GM19043 (cell line): ENCODE results near the gene MYH13.

Experiments
- ATAC-seq: cut with Tn5 transposase; IDR thresholded peaks from one replicate; pipeline ENCODE4 v1.9.1; 2021; ENCODE audit warnings: low read depth; ENCODE audit not compliant: unreplicated experiment

MYH13 gene

DNA sequence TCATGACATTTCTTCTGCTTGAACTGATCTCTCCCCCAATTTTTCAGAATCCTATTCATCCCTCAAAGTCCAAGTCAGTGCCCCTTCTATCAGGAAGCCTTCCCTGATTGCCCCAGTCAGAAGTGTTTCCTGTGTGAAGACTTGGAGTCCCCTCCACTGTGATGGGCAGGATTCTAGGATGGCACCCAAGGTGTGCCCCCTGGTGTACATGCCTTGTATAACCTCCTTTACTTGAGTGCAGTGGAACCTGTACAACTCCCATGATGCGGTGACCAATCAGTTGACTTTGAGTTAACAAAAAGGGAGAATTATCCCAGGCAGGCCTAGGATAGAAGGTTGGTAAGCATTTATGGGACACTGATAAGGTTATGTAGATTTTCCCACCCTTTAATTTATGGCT lies 23.4 kb downstream of the MYH13 start:
- no peak for ATAC-seq

DNA sequence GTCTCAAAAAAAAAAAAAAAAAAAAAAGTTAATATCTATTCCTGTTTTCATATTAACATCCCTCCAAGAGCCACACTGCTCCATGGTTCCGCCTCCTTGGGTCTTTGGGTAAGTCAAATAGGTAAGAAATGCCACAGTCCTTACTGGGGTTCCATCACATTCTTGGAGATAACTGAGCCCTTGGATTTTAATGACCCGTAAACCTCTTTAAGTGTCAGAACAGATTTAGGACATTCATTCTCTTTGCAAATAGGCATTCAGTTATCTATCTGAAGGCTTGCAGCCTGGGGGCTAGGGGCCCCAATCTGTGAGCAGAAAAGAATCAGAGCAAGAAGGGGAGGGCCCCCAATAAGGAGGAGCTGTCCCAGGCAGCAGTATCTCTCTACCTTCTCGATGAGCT lies 28.0 kb downstream of the MYH13 start:
- ATAC-seq, result no peak

DNA sequence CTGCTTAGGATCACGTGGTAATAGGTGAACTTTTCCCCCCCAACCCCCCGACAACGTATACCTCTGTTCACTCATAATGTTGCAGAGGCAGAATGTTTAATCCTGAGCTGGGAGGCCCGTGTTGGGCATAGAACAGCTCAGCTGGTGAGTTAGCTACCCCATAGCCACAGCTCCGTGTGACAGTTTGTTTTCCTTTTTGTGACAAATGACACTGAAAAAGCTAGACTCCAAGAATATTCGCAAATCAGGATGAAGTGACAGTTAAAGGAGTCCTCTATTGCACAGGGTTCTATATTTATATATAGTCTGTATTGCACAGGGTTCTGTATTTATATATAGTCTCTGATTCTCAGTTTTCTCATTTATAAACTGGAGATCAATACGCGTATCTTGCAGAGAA lies 33.8 kb downstream of the MYH13 start:
- no peak for ATAC-seq

DNA sequence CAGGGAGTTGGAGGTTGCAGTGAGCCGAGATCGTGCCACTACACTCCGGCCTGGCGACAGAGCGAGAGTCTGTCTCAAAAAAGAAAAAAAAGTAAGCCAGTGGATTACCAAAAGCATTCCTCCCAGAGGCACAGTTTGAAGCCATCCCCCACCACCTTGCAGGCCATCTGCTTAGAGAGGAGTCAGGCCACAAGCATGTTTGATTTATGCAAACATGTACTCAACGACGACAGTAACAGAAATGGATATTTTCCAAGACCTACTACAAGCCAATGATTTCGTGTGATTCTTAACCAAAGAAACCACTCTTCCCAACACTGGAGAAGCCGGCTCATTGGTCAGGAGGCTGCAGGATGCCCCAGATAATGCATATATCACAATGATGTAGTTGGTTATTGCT lies 34.8 kb downstream of the MYH13 start:
- no peak for ATAC-seq

DNA sequence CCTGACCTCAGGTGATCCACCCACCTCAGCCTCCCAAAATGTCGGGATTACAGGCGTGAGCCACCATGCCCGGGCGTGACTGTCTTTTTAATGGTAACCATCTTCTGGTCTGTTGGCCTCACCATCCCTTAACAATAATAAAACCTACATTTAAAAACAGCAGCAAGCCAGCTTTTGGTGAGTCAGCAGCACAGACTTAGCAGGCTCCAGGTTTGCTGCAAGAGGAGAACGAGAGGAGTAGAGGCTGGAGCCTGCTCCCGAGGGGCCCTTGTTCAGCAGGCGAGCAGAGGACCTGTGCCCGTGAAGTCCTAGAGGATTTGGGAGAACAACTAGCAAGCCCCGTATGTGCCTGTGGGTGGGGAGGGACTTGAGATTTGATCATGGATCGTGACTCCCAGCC lies 35.7 kb downstream of the MYH13 start:
- ATAC-seq, result no peak

DNA sequence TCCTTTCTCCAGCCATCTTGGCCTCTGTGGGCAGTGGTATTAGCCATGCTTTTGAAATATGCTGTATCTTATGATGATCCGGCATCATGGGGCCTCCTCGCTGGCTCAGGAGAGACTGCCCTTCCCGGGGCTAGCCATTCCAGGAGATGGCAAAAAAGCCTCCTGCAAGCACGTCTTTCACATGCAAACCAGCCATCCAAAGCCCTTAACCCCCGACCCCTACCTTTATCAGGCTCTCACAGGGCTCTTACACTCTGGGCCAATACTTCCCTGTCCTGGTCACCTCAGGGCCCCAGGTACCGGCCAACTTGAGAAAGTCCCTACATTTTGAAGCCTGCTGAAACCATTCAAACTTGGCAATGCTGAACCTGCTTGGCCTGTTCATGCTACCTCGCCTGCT lies 36.4 kb downstream of the MYH13 start:
- ATAC-seq, result no peak

DNA sequence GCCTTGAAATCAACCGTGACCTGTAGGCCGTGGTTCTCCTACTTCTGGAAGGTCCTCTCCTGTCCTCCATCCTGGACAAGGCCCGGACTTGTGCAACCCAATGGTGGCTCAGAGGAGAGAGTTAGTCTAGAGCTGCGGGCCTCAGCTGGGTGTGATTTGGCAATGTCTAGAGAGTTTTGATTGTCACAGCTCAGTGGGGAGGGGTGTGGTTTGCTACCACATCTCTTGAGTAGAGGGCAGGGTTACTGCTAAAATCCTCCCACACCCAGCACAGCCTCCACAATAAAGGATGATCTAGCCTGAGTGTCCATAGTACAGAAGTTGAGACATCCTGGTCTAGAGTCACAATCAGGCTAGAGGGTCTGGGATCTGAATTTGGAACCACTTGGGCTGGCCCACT lies 40.3 kb downstream of the MYH13 start:
- ATAC-seq, result no peak

DNA sequence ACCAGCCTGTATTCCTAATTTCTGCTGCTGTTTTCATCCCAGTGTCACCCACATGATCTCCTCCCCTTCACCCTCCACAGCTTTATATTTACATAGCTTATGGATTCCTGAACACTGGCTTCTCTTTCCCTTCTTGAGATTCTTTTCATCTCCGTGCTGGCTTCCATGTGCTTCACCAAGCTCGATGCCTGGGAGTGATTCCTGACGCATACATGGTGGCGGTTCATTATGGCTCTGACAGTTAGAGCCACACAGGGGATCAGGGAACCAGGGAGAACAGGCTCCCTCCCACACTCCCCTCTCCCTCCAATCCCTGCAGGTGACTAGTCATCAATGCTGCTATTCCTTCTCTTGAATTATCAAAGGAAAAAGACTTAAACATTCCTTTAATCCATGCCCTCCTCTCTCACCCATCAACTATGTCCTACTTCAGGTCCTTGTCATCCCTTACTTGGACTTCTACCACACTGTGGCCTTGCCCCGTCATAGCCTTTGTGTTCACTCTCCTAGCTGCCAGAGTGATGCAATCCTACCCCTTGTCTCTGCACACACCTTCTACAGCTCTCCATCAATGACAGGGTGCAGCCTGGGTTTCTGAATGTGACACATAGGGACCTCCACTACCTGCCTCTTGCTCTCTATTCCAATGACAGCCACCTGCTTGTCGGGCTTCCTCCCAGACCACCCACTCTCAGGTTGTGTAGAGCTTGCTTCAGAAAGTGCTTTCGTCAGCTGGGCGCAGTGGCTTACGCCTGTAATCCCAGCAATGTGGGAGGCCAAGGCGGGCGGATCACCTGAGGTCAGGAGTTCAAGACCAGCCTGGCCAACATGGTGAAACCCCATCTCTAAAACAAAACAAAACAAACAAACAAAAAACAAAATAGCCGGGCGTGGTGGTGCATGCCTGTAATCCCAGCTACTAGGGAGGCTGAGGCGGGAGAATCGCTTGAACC lies 43.6 kb downstream of the MYH13 start:
- no peak for ATAC-seq

DNA sequence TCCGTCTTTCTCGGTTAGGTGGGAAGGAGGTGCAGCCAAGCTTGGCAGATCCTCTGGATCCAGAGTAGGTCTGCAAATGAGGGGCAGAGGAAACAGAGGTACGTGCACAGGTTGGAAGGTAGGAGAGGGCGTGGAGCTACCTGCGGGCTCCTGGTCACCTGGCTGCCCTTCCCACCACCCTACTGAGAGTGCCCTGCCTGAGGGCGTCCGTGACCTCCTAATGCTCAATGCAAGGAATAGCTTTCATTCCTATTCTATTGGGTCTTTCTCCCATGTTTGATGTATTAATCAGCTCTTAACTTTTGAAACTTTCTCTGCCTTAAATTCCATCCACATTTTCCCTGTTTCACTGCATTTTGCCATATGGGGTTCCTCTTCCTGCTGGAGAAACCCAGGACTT lies 44.6 kb downstream of the MYH13 start:
- no peak for ATAC-seq

DNA sequence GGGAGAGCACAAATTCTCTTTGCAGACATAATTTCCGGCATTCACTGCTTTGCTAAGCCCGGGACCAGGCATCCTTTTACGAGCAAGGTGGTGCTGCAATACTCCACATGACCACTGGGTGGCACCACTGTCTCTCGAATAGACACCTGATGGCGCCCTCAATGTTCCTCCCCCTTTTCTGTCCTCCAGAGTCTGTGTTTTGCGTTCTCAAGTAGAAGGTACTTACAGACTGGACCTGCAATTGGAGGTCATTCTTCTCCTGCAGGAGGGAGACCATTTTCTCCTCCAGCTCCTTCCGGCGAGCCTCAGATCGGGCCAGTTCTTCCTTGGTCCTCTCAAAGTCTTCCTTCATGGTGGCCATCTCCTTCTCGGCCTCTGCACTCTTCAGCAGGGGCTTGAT lies 45.2 kb downstream of the MYH13 start:
- no peak for ATAC-seq

DNA sequence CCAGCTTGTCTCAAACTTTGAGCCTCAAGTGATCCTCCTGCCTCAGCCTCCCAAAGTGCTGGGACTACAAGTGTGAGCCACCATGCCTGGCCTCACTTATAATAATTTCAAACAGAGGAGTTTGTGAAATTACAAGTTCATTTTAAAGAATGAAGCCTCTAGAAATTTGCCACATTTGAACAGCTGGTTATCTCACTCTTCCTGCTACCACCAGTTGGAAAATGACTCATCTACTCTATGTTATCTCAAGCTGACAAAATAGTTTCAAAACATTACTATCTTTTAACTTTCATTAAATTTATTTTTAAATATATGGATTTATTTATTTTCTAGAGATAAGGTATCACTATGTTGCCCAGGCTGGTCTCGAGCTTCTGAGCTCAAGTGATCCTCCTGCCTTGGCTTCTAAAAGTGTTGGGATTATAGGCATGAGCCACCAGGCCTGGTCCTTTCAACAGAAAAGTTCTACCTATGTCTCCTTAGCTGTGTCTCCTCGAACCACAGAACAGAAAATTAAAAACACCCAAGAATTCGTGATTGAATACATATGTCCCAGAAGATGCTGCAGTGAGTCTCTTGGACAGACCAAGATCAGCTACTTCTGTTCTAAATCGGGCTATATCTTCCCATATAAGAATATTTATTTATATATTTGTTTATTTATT lies 47.6 kb downstream of the MYH13 start:
- no peak for ATAC-seq

DNA sequence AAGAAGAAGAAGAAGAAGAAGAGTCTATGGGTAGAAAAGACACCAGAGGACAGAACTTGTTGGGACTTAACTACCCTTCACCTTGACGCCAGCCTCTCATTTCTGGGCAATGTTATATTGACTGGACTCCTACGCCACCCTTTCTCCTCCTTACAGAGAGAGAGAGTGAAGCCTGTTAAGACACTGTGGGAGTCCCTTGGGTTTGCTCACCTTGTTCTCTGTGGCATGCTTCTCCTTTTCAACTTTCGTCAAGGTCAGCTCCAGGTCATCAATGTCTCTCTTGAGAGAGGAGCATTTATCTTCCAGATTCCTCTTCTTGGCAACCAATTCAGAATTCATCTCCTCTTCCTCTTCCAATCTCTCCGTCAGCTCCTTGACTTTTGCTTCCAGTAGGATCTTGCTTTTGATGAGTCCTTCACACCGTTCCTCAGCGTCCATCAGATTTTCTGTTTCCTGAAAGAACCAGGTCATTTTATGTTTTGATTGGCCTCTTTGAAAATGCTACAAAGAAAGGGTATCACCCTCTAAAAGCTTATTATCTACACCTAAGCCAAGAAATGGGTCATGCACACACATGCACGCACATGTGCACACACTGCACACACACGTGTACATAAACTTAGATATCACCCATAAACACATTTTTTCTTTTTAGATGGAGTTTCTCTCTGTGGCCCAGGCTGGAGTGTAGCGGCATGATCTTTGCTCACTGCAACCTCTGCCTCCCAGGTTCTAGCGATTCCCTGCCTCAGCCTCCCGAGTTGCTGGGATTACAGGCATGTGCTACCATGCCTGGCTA lies 48.8 kb downstream of the MYH13 start:
- no peak for ATAC-seq

DNA sequence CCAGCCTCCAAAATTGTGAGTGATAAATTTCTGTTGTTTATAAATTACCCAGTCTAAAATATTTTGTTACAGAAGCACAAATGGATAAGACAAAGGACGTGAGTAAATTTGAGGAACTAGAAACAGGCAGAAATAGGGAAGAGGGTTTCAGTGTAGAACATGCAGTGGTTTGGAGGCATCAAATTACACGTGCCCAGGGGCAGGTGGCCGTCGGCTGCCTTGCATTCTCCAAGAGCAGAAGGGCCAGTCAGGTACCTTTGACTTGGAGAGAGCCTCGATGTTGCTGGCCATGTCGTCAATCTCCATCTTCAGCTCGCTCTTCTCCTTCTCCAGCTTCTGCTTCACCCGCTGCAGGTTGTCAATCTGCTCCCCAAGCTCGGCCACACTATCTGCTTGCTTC lies 54.3 kb downstream of the MYH13 start:
- no peak for ATAC-seq

DNA sequence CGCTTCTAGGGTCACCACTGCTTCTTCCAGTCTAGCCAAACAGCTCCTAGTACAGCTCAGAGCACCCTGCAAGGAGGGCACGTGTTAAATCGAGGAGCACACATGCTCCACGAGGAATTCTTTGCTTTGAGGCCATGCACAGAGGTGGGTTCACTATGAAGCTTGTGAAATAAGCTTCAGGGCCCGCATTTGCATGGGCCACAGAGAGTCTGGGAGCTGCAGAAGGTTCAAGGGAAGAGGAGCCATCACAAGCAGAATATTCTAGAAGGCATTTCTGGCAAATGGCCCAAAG lies 55.3 kb downstream of the MYH13 start:
- ATAC-seq, result no peak

DNA sequence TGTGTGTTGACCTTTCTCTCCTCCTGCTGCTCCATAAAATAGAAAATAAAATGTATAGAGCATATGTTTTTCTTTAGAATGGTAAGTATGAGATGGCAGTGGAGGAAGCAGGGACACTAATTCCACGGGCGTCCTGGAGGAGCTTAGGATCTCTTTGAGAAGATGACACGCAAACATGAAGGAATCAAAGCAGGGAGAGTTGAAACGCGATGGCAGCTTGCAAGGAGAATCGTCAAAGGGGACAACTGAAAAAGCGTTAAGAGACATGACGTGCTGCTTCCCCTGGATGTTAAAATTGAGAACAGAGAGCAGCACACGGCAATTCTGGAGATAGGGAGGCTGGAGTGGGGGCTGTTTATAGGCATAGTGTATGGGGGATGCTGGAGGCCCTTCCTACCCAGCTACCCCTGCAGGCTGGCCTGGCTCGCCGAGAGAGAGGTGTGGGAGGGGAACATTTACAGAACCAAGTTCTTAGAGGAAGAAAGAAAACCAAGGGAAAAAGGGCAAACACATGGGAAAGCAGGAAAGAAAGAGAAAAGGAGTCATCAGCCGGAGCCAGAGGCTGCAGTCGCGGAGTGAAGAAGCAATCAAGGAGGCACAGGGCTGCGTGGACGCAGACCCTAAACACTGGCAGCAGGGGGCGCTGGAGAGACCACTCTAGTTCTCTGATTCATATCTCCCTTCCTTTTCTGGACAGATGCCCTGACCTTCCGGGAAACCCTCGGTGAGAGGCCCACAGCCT lies 55.8 kb downstream of the MYH13 start:
- no peak for ATAC-seq

DNA sequence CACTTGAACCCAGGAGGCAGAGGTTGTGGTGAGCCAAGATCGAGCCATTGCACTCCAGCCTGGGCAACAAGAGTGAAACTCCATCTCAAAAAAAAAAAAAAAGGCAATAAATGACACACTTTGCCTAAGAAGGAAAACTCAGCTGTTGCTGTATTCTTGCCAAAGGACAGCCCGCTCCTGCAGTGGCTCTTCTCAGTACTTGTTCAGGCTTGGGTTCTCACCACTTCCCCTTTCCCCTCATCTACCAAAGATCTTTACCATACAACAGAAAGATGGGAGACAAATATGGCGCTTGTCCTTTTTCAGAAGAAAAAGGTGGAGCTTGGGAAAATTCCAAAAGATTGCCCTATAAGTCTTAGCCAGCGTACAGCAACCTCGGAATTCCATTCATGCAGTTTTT lies 58.5 kb downstream of the MYH13 start:
- ATAC-seq, result no peak

DNA sequence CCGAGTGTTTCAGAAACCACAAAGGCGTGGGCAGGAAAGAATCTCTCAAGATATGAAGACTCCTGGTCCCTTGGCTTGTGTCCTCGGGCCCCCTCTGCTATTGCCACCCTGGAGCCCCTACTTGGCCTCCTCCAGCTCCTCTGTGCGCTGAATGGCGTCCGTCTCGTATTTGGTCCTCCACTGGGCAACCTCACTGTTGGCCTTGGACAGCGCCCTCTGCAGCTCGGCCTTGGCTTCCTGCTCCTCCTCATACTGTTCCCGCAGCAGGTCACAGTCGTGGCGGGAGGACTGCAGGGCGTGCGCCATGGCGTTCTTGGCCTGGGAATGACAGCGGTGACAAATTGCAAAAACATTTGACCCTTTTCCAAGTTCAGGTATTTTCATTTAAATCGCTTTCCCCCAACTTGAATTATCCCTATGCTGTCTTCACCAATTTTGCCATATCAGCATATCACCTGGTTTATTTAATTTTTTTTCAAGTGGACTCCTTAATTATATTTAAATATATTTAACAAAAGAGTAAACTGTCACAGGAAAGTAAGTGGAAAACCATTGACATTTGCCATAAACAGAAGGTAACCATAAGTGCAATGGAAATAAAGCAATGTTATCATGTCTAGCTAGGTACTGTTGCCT lies 59.7 kb downstream of the MYH13 start:
- no peak for ATAC-seq

DNA sequence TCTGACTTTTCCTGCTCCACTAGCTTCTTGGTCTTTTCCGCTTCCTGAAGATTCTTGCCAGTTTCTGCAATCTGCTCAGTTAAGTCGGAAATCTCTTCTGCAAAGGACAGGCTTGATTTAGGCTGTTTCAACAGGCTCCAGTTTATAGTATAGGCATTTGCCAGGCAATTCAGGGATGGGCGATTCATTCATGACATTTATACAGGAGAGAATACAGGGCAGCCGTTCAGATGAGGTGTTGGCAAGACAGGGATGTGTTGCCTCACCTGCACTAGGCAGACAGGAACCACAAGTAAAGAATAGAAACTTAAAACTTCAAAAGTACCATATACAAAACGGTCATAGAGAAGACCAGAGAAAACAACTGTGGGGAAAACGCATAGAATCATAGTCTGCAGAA lies 61.7 kb downstream of the MYH13 start:
- no peak for ATAC-seq

DNA sequence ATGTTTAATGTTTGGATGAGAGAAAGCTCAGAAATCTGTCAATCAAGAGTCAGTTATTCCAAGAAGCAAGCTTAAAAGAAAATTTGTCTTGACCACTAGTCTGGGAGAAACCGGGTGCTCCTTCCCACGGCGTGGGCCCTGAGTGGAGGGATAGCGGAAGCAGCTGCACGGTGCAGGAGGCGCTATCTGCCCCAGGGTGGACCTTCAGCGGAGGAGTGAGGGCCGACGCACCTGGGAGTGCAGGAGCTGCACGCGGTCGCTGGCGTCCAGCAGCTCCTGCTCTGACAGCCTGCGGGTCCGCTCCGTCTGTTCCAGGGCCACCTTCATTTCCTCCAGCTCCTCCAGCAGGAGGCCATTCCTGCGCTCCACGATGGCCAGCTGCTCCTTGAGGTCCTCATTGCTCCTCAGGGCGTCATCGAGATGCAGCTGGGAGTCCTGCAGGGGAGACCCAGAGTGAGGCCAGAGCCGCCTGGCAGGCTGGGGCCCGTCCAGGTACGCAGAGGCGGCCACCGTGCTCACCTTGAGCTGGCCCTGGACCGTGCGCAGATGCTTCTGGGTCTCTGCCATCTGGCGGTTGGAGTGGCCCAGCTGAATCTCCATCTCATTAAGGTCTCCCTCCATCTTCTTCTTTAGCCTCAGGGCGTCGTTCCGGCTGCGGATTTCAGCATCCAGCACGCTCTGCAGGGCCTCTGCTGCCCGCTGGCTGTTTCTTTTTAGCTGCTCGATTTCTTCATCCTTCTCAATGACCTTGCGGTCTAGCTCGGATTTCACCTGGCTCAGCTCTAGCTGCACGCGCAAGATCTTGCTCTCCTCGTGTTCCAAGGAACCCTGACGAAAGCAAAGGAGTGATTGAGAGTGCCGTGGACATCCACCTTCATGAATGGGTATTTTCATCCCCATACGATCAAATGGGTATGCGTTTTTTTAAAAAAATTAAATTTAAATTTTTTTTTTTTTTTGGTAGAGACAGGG lies 63.5 kb downstream of the MYH13 start:
- ATAC-seq, result no peak
